COLO668 (cell line): ENCODE measurements around the gene WDR27.
A peak's percentile ranks its signal among the peaks of the same experiment; 100 is the strongest.
"Not testable (repeated sequence)": the region's sequence is repeated elsewhere in the genome, so short reads cannot be mapped to it uniquely, and the experiment has no call there.

Experiments
- DNase-seq: peaks from one replicate; lab custom pipeline; 2025; ENCODE audit not compliant: unreplicated experiment; lab: John Stamatoyannopoulos, UW

The WDR27 gene

DNA sequence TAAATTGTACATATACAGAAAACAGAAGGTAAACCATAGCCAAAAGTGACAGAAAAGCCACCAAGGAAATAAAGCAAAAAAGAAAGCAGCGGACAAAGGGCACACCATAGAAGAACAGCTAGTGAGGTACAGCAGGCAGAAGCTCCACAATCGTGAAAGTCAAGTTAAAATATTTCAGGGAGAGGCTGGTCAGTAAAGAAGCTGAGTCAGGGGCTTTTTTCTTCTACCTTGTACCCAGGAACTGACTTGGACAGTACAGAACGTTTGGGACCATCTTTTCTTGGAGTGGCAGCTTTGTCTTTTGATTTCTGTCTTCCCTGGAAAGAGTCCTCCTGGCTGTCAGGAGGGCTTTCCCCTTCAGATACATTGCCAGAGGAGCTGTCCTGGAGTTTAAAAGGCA lies 8.2 kb upstream of the WDR27 start:
- no peak for DNase-seq

DNA sequence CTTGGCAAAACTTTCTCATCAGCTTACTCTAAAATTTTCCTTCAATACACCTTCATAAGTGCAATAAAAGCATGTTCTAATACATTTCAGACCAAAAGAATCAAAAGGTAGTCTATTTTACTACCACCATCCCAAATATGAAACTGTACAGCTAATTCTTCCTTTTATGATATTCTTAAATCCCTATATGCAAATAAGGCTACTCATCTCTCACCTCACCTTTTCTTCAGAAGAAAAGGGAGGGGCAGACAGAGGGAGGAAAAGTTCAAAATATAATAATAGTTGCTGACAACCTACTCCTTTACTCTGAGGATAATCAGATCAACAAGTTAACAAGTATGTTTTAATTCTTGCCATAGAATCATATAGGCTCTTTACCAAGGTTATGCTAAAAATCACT lies 7.5 kb upstream of the WDR27 start:
- DNase-seq = no peak

DNA sequence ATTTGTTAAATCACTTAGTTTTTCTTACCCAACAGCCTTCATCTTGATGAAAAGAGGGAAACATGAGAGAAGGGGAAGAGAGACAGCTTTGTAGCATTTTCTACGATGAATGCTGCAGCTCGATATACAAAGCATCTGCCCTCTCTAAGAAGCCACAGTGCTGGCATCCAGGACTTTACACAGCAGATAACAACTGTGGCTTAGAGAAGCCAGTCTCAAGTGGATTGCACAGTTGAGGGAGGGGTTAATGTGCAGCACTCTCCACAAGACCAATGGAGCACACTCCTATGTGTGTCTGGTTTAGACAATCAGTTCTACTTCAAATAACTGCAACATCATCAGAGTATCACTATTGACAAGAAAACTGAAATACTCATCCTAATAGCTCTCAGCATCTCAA lies 5.9 kb upstream of the WDR27 start:
- no peak for DNase-seq

DNA sequence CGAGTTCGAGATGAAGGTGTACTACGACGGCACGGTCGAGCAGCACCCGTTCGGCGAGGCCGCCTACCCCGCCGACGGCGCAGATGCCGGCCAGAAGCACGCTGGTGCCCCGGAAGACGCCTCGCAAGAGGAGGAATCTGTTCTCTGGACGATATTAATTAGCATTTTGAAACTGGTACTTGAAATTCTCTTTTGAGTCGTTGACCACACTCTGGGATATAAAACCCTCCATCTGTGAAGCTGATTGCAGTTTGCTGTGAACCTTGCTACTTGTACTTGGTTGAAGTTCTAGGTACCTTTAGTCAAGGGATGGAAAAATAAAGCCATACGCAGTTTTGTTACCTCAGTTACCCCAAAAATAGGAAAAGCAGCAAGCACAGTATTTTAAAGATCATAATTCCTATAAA lies 1.0 kb upstream of the WDR27 start:
- no peak for DNase-seq

DNA sequence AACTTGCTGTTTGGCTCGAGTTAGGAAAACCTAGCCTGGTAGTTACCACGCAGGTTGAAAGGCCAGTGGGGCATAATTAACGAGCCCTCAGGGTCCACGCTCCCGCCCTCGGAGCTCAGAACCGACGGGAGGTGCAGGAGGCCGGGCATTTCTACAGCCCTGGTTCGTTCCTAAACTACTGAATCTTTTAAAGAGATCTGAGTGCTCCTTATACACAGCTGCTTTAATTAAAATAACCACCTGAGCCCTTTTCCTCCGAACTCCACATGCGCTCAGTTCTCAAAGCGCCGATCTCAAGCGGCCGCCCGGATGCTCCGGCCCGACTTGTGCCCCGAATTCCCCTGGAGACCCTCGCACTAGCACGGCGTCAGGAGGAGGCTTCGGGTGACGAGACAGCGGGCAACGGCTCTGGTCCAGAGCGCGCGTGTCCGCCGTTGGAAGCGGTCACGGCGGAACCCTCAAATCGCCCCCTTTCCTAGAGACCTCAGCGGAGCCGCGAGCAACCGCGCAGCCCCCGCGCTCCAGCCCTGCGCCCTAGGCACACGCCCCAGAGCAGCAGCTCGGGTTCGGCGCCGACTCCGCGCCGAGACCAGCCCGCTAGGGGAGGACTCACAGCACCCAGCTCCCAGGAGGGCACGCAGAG lies 397 bp downstream of the WDR27 start:
- peak; percentile 27 for DNase-seq

DNA sequence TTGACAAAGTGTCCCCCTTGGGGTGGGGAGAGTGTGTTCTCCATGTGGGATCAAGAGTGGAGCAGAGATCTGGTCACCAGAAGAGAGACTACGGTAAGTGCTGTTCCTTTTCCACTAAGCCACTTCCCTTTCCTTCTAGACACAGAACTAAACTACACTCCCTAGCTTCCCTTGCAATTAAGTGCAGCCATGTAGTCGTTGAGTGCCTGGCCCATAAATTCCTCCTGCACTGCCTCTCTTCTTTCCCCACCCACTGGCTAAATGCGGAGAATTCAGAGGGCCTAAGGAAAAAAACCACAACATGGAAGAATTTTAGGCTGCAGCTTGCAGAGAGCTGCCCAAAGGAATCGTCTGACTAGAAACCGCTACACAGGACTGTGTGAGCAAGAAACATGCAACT lies 1.5 kb downstream of the WDR27 start:
- DNase-seq = no peak

DNA sequence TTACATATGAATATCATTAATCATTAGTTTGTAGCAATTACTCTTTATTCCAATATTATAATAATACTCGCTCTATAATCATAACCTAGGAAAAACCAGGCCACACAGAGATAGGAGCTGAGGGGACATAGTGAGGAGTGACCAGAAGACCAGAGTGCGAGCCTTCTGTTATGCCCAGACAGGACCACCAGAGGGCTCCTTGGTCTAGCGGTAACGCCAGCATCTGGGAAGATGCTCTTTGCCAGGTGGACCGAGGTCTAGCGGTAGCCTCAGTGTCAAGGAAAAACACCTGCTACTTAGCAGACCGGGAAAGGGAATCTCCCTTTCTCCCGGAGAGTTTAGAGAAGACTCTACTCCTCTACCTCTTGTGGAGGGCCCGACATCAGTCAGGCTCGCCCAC lies 4.7 kb downstream of the WDR27 start:
- DNase-seq = not testable (repeated sequence)

DNA sequence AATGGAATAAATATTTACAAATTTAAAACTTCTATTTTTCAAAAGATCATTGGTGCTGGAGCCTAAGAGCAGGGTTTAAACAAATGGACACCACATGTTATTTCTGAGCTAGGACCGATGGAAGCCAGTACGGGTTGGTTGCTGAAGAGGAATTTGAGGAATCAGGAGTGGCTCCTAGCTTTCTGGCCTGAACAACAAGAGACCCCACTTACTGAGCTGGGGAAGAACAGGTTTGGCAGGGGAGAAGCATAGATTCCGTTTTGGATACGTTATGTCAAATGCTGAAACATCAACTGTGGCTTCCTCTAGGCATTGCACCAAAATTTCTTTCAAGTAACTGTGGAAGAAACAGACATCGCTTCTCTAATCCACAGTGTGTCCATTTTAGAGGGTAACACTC lies 6.7 kb downstream of the WDR27 start:
- DNase-seq = no peak

DNA sequence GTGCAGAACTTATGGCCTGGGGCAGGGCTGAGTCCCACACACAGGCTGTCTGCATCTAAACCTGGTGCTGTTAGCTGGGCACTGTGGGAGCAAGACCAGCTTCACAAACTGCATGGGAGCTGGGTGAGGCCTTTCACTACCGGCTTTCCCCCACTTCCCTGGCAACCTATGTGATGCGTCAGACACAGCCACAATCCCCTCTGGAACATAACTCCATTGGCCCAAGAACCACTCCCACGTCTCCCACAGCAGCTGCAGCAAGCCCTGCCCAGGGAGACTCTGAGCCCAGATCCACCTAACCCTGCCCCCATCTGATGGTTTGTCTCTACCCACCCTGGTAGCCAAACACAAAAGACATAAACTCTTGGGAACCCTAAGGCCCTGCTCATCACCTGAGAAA lies 9.3 kb downstream of the WDR27 start:
- no peak for DNase-seq

DNA sequence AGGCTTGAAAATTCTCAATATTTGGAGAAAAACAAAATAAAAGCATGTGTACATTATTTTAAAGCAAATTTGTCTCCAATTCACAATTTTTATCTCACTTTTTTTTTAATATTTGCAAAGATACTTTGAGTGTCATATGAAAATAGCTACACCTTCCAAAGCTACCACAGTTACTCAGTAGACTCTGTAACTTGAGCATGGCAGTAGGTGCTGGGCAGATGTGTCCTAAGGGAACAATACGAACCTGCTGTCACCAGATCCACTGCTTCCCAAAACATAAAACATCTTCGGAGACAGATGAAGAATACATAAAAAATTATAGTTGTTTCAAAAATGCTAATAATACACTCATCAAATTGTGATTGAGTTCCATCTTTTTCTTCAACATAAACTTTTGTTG lies 10.6 kb downstream of the WDR27 start:
- no peak for DNase-seq

DNA sequence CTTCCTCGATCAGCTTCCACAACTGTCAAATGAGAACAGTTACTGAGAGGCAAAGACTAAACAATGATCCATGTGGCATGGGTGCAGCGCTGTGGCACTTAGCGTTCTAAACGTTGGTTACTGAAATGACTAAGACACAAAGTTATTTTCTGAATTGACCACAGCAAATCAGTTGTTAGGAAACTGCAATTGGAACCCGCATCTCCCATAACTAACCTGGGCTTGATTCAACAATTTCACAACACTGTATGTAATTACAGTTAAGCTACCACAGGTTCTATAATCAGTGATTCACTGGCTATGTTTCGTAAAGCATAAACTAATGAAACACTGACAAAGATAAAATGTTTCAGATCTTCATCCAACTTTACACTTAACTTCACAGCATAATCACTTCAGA lies 12.5 kb downstream of the WDR27 start:
- no peak for DNase-seq

DNA sequence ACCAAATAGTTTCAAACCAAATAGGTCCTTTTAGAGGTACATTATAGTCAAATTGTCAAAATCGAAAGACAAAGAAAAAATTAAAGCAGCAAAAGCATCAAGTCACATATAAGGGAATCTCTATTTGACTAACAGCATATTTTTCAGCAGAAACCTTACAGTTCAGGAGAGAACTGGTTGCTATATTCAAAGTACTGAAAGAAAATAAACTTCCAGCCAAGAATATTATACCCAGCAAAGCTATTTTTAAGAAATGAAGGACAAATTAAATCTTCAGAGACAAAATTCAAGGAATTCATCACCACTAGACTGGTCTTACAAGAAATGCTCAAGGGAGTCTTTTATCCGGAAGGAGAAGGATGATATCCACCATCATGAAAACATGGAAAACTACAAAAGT lies 16.0 kb downstream of the WDR27 start:
- DNase-seq = no peak

DNA sequence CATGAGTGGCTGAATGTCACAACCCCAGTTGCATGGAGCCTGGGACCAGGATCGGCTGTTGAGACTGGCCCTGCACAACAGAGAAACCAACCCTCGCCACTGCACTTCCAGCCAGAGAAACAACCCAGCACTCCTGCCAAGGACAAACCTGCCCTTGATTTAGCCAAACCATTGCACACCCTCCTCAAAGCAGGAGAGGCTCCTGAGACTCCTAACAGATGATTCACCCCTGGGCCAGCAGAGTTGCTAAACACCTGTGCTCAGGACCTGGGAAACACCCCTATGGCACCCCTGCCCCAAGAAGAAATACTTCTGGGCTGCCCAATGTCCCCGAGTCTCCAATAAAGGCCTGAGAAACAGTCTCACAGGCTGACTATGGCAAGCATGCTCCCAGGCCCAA lies 17.8 kb downstream of the WDR27 start:
- DNase-seq = no peak

DNA sequence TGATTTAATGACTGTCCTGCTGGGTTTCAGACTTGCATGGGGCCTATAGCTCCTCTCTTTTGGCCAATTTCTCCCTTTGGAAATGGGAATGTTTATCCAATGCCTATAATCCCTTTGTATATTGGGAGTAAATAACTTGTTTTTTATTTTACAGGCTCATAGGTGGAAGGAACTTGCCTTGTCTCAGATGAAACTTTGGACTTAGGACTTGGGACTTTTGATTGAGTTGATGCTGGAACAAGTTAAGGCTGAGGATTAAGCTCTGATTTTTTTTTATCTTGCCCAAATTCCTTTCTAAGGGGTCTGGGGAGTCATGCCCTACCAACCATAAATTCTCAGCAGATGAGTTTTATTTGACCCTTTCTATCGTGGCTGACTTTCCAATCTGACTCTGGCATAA lies 23.5 kb downstream of the WDR27 start:
- DNase-seq = no peak

DNA sequence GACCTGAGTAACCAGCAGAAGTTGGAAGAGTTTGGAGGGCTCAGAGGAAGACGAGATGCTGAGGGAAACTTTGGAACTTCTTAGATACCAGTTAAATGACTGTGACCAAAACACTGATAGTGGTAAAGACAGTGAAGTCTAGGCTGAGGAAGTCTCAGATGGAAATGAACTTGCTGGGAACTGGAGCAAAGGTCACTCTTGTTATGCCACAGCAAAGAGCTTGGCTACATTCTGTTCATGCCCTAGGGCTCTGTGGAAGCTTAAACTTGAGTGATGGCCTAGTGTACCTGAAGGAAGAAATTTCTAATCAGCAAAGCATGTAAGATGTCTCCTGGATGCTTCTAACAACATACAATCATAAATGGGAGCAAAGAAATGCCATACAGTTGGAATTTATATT lies 24.7 kb downstream of the WDR27 start:
- no peak for DNase-seq

DNA sequence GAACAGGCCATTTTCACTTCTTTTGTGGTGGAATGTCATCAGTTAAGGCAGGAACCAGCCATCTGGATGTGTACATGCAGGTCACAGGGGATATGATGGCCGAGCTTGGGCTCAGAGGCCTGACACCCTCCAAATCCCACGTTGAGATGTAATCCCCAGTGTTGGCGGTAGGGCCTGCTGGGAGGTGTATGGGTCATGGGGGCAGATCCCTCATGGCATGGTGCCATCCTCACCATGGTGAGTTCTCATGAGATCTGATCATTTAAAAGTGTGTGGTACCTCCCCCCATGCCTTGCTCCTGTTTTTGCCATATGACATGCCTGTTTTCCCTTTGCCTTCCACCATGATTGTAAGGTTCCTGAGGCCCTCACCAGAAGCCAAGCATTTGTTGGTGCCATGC lies 26.8 kb downstream of the WDR27 start:
- no peak for DNase-seq

DNA sequence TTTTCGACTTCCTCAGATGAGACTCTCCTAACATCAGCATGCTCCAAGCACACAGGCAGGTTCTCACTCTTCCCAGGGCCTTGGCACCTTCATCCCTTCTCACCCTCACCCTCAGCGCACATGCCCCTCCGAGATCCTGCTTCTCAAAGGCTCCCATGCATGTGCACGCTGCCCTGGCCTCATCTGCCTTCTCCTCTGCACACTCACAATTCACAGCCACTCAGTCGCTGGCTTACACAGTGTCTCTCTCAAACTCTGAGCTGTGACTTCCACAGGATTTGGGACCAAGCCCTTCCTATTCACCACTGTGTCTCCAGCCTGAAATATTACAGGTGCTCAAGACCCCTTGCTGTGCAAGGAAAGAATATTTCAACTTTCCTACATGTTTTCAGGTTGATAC lies 30.3 kb downstream of the WDR27 start:
- DNase-seq = no peak

DNA sequence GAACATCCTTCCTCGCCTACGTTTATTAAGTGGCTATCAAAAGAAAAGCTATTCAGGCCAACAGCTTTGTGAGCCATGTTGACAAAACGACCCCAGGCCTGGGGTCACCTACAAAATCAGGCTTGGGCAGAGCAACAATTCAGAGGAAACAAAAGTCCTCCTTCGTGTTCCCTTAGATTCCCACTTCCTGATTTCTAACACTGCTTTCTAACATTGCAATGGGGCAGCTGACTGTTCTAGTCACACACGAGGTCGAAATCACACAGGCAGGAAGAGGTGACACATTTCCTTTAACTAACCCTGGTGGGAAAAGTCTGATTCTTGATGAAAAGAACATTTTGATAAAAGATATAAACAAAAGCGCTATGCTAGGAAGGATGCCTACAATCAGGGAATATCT lies 31.9 kb downstream of the WDR27 start:
- no peak for DNase-seq

DNA sequence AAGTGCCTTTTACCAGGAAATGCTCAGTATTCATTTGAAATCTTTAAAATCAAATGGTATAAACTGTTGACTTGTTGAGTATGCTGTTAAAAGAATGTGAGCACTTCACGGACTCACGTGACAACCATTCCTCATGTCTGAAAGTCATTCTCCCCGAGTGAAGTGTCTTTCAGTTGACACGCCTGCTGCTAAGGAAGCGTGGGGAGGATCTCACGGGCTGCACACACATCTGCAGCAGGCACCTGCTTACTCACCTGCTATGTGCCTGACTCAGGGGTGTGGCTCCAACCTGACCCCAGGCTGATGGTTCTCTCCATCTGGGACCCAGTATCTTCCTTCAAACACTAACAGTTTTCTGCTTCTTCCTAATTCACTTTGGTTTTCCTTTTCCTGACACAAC lies 32.7 kb downstream of the WDR27 start:
- peak; percentile 60 for DNase-seq

DNA sequence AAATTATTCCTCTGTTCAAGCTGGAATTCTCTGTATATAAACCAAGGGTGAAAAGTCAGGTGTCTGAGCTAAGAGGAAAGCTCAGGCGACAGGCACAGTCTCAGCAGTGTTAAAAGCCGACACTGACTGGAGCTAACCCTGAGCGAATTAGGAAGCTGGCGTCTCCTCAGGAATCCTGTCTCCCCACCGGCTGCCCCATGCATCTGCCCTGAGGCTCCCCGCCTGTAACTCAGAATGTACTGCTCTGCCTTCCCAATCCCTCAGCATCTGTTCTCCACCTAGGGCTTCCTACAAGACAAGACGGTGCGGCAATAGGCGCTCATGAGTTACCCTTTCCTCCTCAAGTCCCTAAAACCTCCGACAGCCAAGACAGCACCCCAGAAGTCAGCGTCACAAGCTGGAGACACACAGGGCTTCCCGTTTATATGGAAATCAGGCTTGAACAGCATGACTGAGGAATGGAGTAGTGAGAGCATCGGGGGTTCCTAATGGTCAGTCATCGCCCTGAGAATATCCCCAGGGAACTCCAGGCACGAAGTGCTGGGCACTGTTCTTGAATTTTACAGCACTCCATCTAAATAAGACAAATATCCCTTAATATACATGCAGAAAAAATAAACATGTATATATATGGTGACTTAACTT lies 33.5 kb downstream of the WDR27 start:
- DNase-seq = no peak

DNA sequence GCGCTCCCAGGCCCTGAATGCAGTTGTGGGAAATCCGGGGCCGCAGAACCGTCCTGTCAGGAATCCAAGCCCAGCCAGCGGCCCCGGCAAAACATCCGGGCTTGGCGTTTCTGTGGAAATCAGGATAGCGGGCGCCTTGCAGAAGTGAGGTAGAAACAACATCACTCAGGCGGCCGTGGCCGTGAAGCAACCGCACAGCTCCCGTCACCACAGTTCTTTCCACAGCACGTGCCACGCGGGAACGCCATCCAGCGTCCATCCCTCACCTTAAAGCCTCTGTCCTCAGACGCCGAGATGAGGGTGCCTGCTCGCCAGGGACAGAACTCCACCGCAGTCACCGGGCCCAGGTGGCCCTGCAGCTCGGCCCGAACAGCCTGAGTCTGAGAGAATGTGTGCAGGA lies 34.1 kb downstream of the WDR27 start:
- DNase-seq = no peak

DNA sequence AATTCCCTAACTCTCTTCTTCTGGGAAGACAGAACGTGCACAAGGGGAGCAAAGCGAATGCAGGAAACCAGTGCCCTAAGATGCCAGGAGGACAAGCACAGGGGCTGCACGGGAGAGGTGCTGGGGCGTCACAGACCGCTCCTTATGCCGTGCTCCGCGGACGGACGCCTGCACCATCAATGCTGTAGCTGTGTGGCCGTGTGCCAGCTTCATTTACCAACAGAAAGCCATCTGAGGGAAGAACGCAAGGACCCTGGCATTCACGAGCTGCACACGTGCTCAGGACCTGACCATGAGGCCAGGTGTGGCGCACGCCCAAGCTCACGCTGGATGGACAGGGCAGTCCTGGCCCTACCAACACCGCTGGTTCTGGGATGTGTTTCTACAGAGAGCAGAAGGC lies 35.4 kb downstream of the WDR27 start:
- no peak for DNase-seq

DNA sequence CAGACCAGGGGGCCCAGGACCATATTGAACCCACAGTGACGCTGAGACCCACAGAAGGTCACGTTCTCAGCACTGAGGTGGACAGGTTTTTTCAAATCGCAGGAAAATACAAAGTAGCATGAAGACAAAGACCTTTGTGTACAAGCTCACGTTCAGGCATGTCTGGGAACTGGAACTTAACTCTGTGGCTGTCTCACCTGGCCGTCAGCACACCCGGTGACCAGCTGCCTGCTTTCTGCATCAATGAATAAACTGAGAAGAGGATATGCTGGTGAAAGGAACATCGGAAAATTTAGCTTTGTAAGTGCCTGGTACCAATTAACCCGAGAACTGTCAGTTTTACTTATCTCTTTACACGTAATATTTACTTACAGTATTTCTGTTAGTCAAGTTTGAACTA lies 36.5 kb downstream of the WDR27 start:
- DNase-seq = peak; percentile 56
